H1 (cell line): Measurements from ENCODE around the gene ADGRB3. TPM values are rescaled to one million over a fixed set of nuclear protein-coding genes. Genes with fewer than 3 reads are reported as not detected.

Source experiments
- CREB1 ChIP-seq: IDR thresholded peaks from 2 replicates; pipeline ENCODE4 v1.6.1; 2012; ENCODE audit warnings: inconsistent platforms
- KDM1A ChIP-seq: fragments of 200-600, 300-600 bp; sonication (generic); IDR thresholded peaks from 2 replicates; pipeline ENCODE4 v1.7.1; 2016; ENCODE audit warnings: mild to moderate bottlenecking, low read length, borderline replicate concordance
- POLR2A ChIP-seq, 2 experiments: IDR thresholded peaks; 1 replicate in 1 of 2; 2 replicates in 1 of 2; pipeline ENCODE4 v1.6.1; 2011; ENCODE audit warnings: low read depth in 2 of 2, low read length in 2 of 2, mild to moderate bottlenecking in 2 of 2; ENCODE audit errors: control extremely low read depth in 1 of 2
- POLR2AphosphoS5 ChIP-seq: IDR thresholded peaks from 2 replicates; pipeline ENCODE4 v1.6.1; 2011; ENCODE audit warnings: low read depth, low read length
- SP1 ChIP-seq: IDR thresholded peaks from 2 replicates; pipeline ENCODE4 v1.6.1; 2011; ENCODE audit warnings: low read depth, low read length
- TCF12 ChIP-seq: IDR thresholded peaks from 2 replicates; pipeline ENCODE4 v1.6.1; 2011; ENCODE audit warnings: low read depth, mild to moderate bottlenecking, low read length
- polyA plus RNA-seq, 7 experiments: library from polyadenylated mRNA; depleted of rRNA in 3 of 7; stranded (reverse) in 5 of 7; unstranded in 2 of 7; fragments of >200 nt in 5 of 7; fragments of 200-250 nt in 2 of 7; gene quantifications; 1 replicate in 5 of 7; 2 replicates in 1 of 7; 4 replicates in 1 of 7; pipeline versions ENCODE4 v1.2.1 to v1.2.3, GENCODE V29; 2011 to 2013; ENCODE audit warnings: missing spikeins in 2 of 7, mixed read lengths in 2 of 7
- total RNA-seq: library from RNA; stranded (reverse); fragmentation: NEBNext Ultra II Directional; extraction: Animal tissue kit (Norgen Biotek cat#: 25700); gene quantifications from 2 replicates; pipeline ENCODE4 v1.2.1, GENCODE V29; 2021

Gene ADGRB3
- total and polyA plus RNA-seq, 2 of the 8 experiments (the other 6 are each of a cell fraction or from before 2014, with no cell fraction given) = 0.35 to 1.2 TPM

DNA sequence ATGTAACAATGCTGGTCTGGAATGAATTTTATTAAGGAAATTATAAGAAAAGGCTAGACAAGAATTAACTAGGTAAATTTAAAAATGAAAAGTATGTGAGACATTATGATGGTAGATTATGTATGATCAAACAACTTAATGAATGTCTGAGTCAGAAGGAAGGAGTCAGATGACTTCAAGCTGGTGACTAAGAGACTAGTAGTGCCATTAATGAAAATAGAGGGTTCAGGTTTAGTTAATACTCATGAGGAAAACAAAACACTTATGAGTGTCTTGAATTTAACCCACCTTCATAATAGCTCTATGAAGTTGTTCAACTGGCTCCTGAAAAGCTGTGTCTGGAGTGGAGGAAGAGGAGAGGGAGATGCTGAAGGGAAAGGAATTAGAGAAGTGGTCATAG, 256.3 kb downstream of the ADGRB3 start (continued):
- TF ChIP-seq KDM1A = no peak
- TF ChIP-seq TCF12 = no peak
- no peak for TF ChIP-seq CREB1
- no peak for TF ChIP-seq SP1
- TF ChIP-seq POLR2A (IDR thresholded peaks at IDR 0.05; ENCODE audit: control extremely low read depth in 1 of 2, low read depth in 2 of 2, low read length in 2 of 2) = no peak
- TF ChIP-seq POLR2AphosphoS5 = no peak
